Measurements from ENCODE around the gene ANP32D. TPM values are rescaled to one million over a fixed set of nuclear protein-coding genes. Genes with fewer than 3 reads are reported as not detected.
"Not testable (repeated sequence)": the region's sequence is repeated elsewhere in the genome, so short reads cannot be mapped to it uniquely, and the experiment has no call there.

ANP32D gene
- total RNA-seq (2022) (not detected in 2 replicates), Bru-seq, nascent RNA (not detected), BruChase-seq, experiment 1, labeled RNA remaining after a 2-hour chase (not detected), BruChase-seq, experiment 2, labeled RNA remaining after a 6-hour chase (not detected)
- long read RNA-seq: 0 reads

DNA sequence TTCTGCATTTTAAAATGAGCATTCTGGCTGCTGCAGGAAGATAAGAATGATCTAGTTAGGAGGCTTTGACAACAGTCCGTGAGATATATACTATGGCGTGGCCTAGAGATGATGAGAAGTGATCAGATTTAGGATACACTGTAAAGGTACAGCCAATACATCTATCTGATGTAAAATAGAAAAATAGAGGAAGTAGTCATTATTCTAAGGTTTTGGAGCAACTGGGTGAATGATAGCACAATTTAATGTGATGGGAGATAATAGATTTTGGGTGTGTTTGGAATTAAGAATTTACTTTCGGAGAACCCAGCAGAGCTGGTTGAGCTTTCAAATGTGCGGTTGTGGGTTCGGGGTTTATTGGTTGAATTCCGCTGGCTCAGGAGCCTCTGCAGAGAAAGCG lies at the start of gene ANP32D:
ANP32D (plus strand) TSS at position 301 of the 400 bp plus-strand sequence. CDS start 106 bp downstream, outside the sequence.
- intact Hi-C loops (cut with micrococcal nuclease; ENCODE audit: unreplicated experiment): no loop called here
- peaks cover 7% of the 10 kb centered on the region for H3K27me3 Mint-ChIP-seq (ENCODE audit: insufficient read depth, unreplicated experiment)
- POLR2A ChIA-PET: no interaction called here
- Histone ChIP-seq H3K9me3 (peaks cover 28% of the 10 kb centered on the region), H3K36me3 (ENCODE audit: control insufficient read depth, insufficient read depth, low read length) (no peaks in the 10 kb centered on the region), H3K27me3 (replicated peaks; ENCODE audit: control insufficient read depth, insufficient read depth, low read length) (no peaks in the 10 kb centered on the region), H3K4me3 (ENCODE audit: low read depth, low read length) (no peak within 1 kb of the TSS), H3K4me1 (no peaks in the 10 kb centered on the region)
- H3K4me1 Mint-ChIP-seq (ENCODE audit: low read depth, unreplicated experiment): no peaks in the 10 kb centered on the region
- H3K36me3 Mint-ChIP-seq (ENCODE audit: insufficient read depth, unreplicated experiment): no peaks in the 10 kb centered on the region
- TF ChIP-seq, protein P1, sequence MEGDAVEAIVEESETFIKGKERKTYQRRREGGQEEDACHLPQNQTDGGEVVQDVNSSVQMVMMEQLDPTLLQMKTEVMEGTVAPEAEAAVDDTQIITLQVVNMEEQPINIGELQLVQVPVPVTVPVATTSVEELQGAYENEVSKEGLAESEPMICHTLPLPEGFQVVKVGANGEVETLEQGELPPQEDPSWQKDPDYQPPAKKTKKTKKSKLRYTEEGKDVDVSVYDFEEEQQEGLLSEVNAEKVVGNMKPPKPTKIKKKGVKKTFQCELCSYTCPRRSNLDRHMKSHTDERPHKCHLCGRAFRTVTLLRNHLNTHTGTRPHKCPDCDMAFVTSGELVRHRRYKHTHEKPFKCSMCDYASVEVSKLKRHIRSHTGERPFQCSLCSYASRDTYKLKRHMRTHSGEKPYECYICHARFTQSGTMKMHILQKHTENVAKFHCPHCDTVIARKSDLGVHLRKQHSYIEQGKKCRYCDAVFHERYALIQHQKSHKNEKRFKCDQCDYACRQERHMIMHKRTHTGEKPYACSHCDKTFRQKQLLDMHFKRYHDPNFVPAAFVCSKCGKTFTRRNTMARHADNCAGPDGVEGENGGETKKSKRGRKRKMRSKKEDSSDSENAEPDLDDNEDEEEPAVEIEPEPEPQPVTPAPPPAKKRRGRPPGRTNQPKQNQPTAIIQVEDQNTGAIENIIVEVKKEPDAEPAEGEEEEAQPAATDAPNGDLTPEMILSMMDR (IDR thresholded peaks at IDR 0.05; ENCODE audit: insufficient read depth in 1 of 2, low read depth in 1 of 2, low read length in 1 of 2, severe bottlenecking in 1 of 2, unreplicated experiment in 1 of 2): no peak
- H3K27ac Mint-ChIP-seq (ENCODE audit: unreplicated experiment): no peak within 1 kb of the TSS
- H3K9me3 Mint-ChIP-seq (ENCODE audit: unreplicated experiment): peaks cover 60% of the 10 kb centered on the region
- CTCF ChIA-PET: no interaction called here
- no peak within 1 kb of the TSS for H3K4me3 Mint-ChIP-seq (ENCODE audit: unreplicated experiment)
- no peak for DNase-seq
- no TSS peak for BruUV-seq (replicated peaks)

DNA sequence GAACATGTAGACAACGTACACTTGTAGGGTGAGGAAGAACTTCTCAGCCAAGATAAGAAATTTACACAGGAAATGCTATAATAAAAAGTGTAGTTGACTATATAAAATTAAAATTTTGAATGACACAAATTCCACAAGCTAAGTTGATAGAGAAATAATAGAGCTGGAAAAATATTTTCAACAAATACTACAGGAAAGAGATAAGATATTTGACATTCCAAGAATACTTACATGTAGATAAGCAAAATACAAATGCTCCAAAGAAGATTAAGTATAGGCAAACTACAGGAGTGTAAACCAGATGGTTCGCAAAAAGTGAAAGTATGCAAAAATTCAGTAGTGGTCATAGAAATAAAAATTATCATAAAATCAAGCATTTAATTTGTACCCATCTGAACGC lies 49.2 kb upstream of the ANP32D start:
- Histone ChIP-seq H3K4me3 (ENCODE audit: low read depth, low read length) (no peak overlapping the region), H3K9me3 (0 out of 2 replicates have a peak, but pooled peaks cover 3% of the 10 kb centered on the region), H3K36me3 (ENCODE audit: control insufficient read depth, insufficient read depth, low read length) (no peaks in the 10 kb centered on the region), H3K4me1 (peaks cover 45% of the 10 kb centered on the region), H3K27me3 (replicated peaks; ENCODE audit: control insufficient read depth, insufficient read depth, low read length) (no peaks in the 10 kb centered on the region)
- Mint-ChIP-seq H3K9me3 (ENCODE audit: unreplicated experiment) (peaks cover 6% of the 10 kb centered on the region), H3K4me1 (ENCODE audit: low read depth, unreplicated experiment) (peaks cover 30% of the 10 kb centered on the region), H3K36me3 (ENCODE audit: insufficient read depth, unreplicated experiment) (no peaks in the 10 kb centered on the region), H3K27ac (ENCODE audit: unreplicated experiment) (no peak overlapping the region), H3K27me3 (ENCODE audit: insufficient read depth, unreplicated experiment) (no peaks in the 10 kb centered on the region), H3K4me3 (ENCODE audit: unreplicated experiment) (no peak overlapping the region)
- ChIA-PET CTCF (no interaction called here), POLR2A (no interaction called here)
- intact Hi-C loops (cut with micrococcal nuclease; ENCODE audit: unreplicated experiment): loop anchor here (2.0 kb wide), 1 partner anchor 20 kb away; no protein-coding TSS in a partner anchor
- DNase-seq: no peak
- TF ChIP-seq, protein P1 (IDR thresholded peaks at IDR 0.05; ENCODE audit: insufficient read depth in 1 of 2, low read depth in 1 of 2, low read length in 1 of 2, severe bottlenecking in 1 of 2, unreplicated experiment in 1 of 2): no peak
- no TSS peak for BruUV-seq (replicated peaks)

DNA sequence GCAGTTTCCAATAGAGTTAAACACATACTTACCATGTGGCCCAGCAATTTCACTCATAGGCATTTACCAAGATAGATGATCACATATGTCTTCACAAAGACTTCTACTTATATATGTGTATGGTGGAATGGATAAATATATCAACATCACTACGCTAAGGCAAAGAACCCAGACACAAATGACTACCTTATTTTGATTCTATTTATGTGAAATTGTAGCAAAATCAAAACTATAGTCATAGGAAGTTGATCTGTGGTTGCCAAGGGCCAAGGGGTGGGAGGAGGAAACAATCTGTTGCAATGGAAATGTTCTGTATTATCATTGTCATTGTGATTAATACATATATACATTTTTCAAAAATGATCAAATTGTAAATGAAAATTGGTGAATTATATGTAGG lies 47.7 kb upstream of the ANP32D start:
- Mint-ChIP-seq H3K27me3 (ENCODE audit: insufficient read depth, unreplicated experiment) (no peaks in the 10 kb centered on the region), H3K36me3 (ENCODE audit: insufficient read depth, unreplicated experiment) (no peaks in the 10 kb centered on the region), H3K9me3 (ENCODE audit: unreplicated experiment) (peaks cover 21% of the 10 kb centered on the region), H3K4me1 (ENCODE audit: low read depth, unreplicated experiment) (peaks cover 24% of the 10 kb centered on the region), H3K4me3 (ENCODE audit: unreplicated experiment) (no peak overlapping the region), H3K27ac (ENCODE audit: unreplicated experiment) (no peak overlapping the region)
- Histone ChIP-seq H3K36me3 (ENCODE audit: control insufficient read depth, insufficient read depth, low read length) (no peaks in the 10 kb centered on the region), H3K4me1 (peaks cover 39% of the 10 kb centered on the region), H3K4me3 (ENCODE audit: low read depth, low read length) (no peak overlapping the region), H3K9me3 (0 out of 2 replicates have a peak, but pooled peaks cover 3% of the 10 kb centered on the region), H3K27me3 (replicated peaks; ENCODE audit: control insufficient read depth, insufficient read depth, low read length) (no peaks in the 10 kb centered on the region)
- intact Hi-C loops (cut with micrococcal nuclease; ENCODE audit: unreplicated experiment): no loop called here
- DNase-seq: no peak
- POLR2A ChIA-PET: no interaction called here
- no TSS peak for BruUV-seq (replicated peaks)
- TF ChIP-seq, protein P1 (IDR thresholded peaks at IDR 0.05; ENCODE audit: insufficient read depth in 1 of 2, low read depth in 1 of 2, low read length in 1 of 2, severe bottlenecking in 1 of 2, unreplicated experiment in 1 of 2): no peak
- CTCF ChIA-PET: no interaction called here

DNA sequence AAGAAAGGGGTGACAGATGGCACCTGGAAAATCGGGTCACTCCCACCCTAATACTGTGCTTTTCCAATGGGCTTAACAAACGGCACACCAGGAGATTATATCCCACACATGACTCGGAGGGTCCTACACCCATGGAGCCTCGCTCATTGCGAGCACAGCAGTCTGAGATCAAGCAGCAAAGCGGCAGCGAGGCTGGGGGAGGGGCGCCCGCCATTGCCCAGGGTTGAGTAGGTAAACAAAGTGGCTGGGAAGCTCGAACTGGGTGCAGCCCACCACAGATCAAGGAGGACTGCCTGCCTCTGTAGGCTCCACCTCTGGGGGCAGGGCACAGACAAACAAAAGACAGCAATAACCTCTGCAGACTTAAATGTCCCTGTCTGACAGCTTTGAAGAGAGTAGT lies 38.3 kb upstream of the ANP32D start:
- peaks cover 36% of the 10 kb centered on the region for H3K9me3 Mint-ChIP-seq (ENCODE audit: unreplicated experiment)
- intact Hi-C loops (cut with micrococcal nuclease; ENCODE audit: unreplicated experiment); H3K36me3 ChIP-seq (ENCODE audit: control insufficient read depth, insufficient read depth, low read length); H3K36me3 Mint-ChIP-seq (ENCODE audit: insufficient read depth, unreplicated experiment); POLR2A ChIA-PET; H3K27ac Mint-ChIP-seq (ENCODE audit: unreplicated experiment); H3K4me1 Mint-ChIP-seq (ENCODE audit: low read depth, unreplicated experiment); H3K4me3 ChIP-seq (ENCODE audit: low read depth, low read length); BruUV-seq (replicated peaks); H3K4me1 ChIP-seq; H3K27me3 ChIP-seq (replicated peaks; ENCODE audit: control insufficient read depth, insufficient read depth, low read length); H3K9me3 ChIP-seq; H3K4me3 Mint-ChIP-seq (ENCODE audit: unreplicated experiment); DNase-seq; H3K27me3 Mint-ChIP-seq (ENCODE audit: insufficient read depth, unreplicated experiment); CTCF ChIA-PET: not testable (repeated sequence)
